Liver (tissue), 9 donors: Measurements from ENCODE around the gene GLMN. TPM values are rescaled to one million over a fixed set of nuclear protein-coding genes. Genes with fewer than 3 reads are reported as not detected.

ENCODE experiments used
- DNase-seq: peaks from one replicate; pipeline ENCODE4 v3.0.0-alpha.2; 2017; ENCODE audit warnings: low spot score
- H3K27ac ChIP-seq, 2 donors: one replicate each; pipeline ENCODE4 v1.7.0; 2013; ENCODE audit warnings: inconsistent platforms in 2 of 2, low read length in 2 of 2, control low read depth in 1 of 2, low read depth in 1 of 2, mild to moderate bottlenecking in 1 of 2
- H3K27me3 ChIP-seq, 4 donors: one replicate each; pipeline versions ENCODE4 v1.6.1 to v1.7.0; 2013; ENCODE audit warnings: low read length in 3 of 4, inconsistent platforms in 1 of 4, mild to moderate bottlenecking in 1 of 4, moderate library complexity in 1 of 4; ENCODE audit not compliant: control insufficient read depth in 4 of 4, insufficient read depth in 4 of 4
- H3K36me3 ChIP-seq, 4 donors: one replicate each; pipeline versions ENCODE4 v1.6.1 to v1.7.0; 2013; ENCODE audit warnings: low read length in 3 of 4, mild to moderate bottlenecking in 3 of 4, low read depth in 1 of 4, moderate library complexity in 1 of 4; ENCODE audit not compliant: control insufficient read depth in 4 of 4, insufficient read depth in 3 of 4
- H3K4me1 ChIP-seq, 4 donors: one replicate each; pipeline versions ENCODE4 v1.6.1 to v1.7.0; 2013; ENCODE audit warnings: low read length in 3 of 4, mild to moderate bottlenecking in 3 of 4, moderate library complexity in 1 of 4; ENCODE audit not compliant: control insufficient read depth in 4 of 4, insufficient read depth in 4 of 4
- H3K4me3 ChIP-seq, 3 donors: one replicate each; pipeline versions ENCODE4 v1.6.1 to v1.7.0; 2013; ENCODE audit warnings: low read length in 3 of 3, control low read depth in 1 of 3, low read depth in 1 of 3, mild to moderate bottlenecking in 1 of 3
- H3K9ac ChIP-seq, 2 donors: one replicate each; pipeline ENCODE4 v1.7.0; 2013; ENCODE audit warnings: low read length in 2 of 2, mild to moderate bottlenecking in 2 of 2, moderate library complexity in 2 of 2, control low read depth in 1 of 2, low read depth in 1 of 2
- H3K9me3 ChIP-seq, 4 donors: one replicate each; pipeline versions ENCODE4 v1.6.1 to v1.7.0; 2013; ENCODE audit warnings: low read length in 3 of 4; ENCODE audit not compliant: control insufficient read depth in 4 of 4
- ATF3 ChIP-seq: IDR thresholded peaks from 2 replicates; pipeline ENCODE4 v1.6.1; 2016; ENCODE audit warnings: antibody characterized with exemption
- CTCF ChIP-seq: fragments of 150-350 bp; IDR thresholded peaks from 2 replicates; pipeline ENCODE4 v1.5.1; 2017; ENCODE audit warnings: improper control_type of control experiment, low read depth, low read length; ENCODE audit not compliant: missing input control
- EGR1 ChIP-seq, 2 donors: IDR thresholded peaks; 2 replicates each; pipeline ENCODE4 v1.6.1; 2016 to 2018; ENCODE audit warnings: antibody characterized with exemption in 2 of 2, low read depth in 2 of 2
- FOXA1 ChIP-seq: IDR thresholded peaks from 2 replicates; pipeline ENCODE4 v1.6.1; 2016; ENCODE audit warnings: antibody characterized with exemption
- GABPA ChIP-seq, 2 donors: IDR thresholded peaks in 1 of 2; conservative IDR thresholded peaks in 1 of 2; 2 replicates each; pipeline ENCODE4 v1.6.1; 2016; ENCODE audit warnings: antibody characterized with exemption in 2 of 2, mild to moderate bottlenecking in 1 of 2, moderate library complexity in 1 of 2
- HNF4A ChIP-seq, 2 donors: conservative IDR thresholded peaks; 2 replicates each; pipeline ENCODE4 v1.6.1; 2016; ENCODE audit warnings: antibody characterized with exemption in 2 of 2, mild to moderate bottlenecking in 2 of 2
- HNF4G ChIP-seq: IDR thresholded peaks from 2 replicates; pipeline ENCODE4 v1.6.1; 2016; ENCODE audit warnings: antibody characterized with exemption
- JUND ChIP-seq, 2 donors: IDR thresholded peaks; 2 replicates each; pipeline ENCODE4 v1.6.1; 2016; ENCODE audit warnings: antibody characterized with exemption in 2 of 2
- MAX ChIP-seq: IDR thresholded peaks from 2 replicates; pipeline ENCODE4 v1.6.1; 2016; ENCODE audit warnings: antibody characterized with exemption
- NR2F2 ChIP-seq: IDR thresholded peaks from 2 replicates; pipeline ENCODE4 v1.6.1; 2016; ENCODE audit warnings: antibody characterized with exemption
- RAD21 ChIP-seq, 2 donors: IDR thresholded peaks; 2 replicates each; pipeline ENCODE4 v1.6.1; 2016; ENCODE audit warnings: antibody characterized with exemption in 2 of 2, mild to moderate bottlenecking in 2 of 2
- REST ChIP-seq: IDR thresholded peaks from 2 replicates; pipeline ENCODE4 v1.6.1; 2016; ENCODE audit warnings: antibody characterized with exemption, mild to moderate bottlenecking
- RXRA ChIP-seq, 2 donors: IDR thresholded peaks; 2 replicates each; pipeline ENCODE4 v1.6.1; 2017 to 2018; ENCODE audit warnings: antibody characterized with exemption in 2 of 2, mild to moderate bottlenecking in 1 of 2
- SP1 ChIP-seq: IDR thresholded peaks from 2 replicates; pipeline ENCODE4 v1.6.1; 2018; ENCODE audit warnings: antibody characterized with exemption, mild to moderate bottlenecking
- TAF1 ChIP-seq: conservative IDR thresholded peaks from 2 replicates; pipeline ENCODE4 v1.6.1; 2016; ENCODE audit warnings: antibody characterized with exemption, mild to moderate bottlenecking
- YY1 ChIP-seq: IDR thresholded peaks from 2 replicates; pipeline ENCODE4 v1.6.1; 2016; ENCODE audit warnings: antibody characterized with exemption, mild to moderate bottlenecking
- ZBTB33 ChIP-seq: IDR thresholded peaks from 2 replicates; pipeline ENCODE4 v1.6.1; 2016; ENCODE audit warnings: antibody characterized with exemption
- WGBS: extraction: QIAGEN DNeasy Blood & Tissue Kit; methylation state at CpG from one replicate; pipeline ENCODE4 v1.1.7; 2013; 5-methylcytosine and 5-hydroxymethylcytosine counted together
- polyA plus RNA-seq, 2 donors: library from polyadenylated mRNA; stranded (reverse) in 1 of 2; unstranded in 1 of 2; fragments of 200-250 nt in 1 of 2; fragments of >200 nt in 1 of 2; fragmentation: Nextera tagmentation in 1 of 2; extraction: Ambion mirVana in 1 of 2; gene quantifications; one replicate each; pipeline versions ENCODE4 v1.2.1 to v1.2.3, GENCODE V29; 2013 to 2015
- total RNA-seq, 2 donors: library from RNA; depleted of rRNA; stranded (reverse); fragments of >200 nt; gene quantifications; one replicate each; pipeline ENCODE4 v1.2.3, GENCODE V29; 2014
- donor health status: healthy.
- donor health status: healthy.
- donor health status: healthy.
- donor health status: healthy.
- donor health status: healthy.

The GLMN gene
- total and polyA plus RNA-seq, 4 donors, result 1.1 to 3.7 (median 3.2) TPM

- Histone ChIP-seq H3K4me1 (no peaks in the 10 kb centered on the region), H3K27ac (no peak overlapping the region), H3K27me3 (no peaks in the 10 kb centered on the region), H3K36me3 (peaks cover 4 to 16% (median 6%) of the 10 kb centered on the region in 4 donors), H3K4me3 (no peak overlapping the region), H3K9ac (no peak overlapping the region), H3K9me3 (no peaks in the 10 kb centered on the region)
- no peak for TF ChIP-seq ZBTB33
- no peak for TF ChIP-seq NR2F2
- no peak for TF ChIP-seq RXRA (IDR thresholded peaks at IDR 0.05)
- TF ChIP-seq EGR1 (IDR thresholded peaks at IDR 0.05; ENCODE audit: low read depth in 2 of 2), result no peak
- no peak for TF ChIP-seq HNF4G
- no peak for TF ChIP-seq RAD21 (IDR thresholded peaks at IDR 0.05)
- no peak for TF ChIP-seq GABPA (IDR thresholded peaks at IDR 0.05 in 1 of 2, conservative IDR thresholded peaks at IDR 0.05 in 1 of 2)
- 92% methylated on average over 4 of the region's 4 CpGs for WGBS
- DNase-seq, result no peak
Measured at GRCh38 chr1:92307980-92308379, 9.2 kb upstream of the GLMN start.

GRCh38 chr1:92306020-92306419 is 7.2 kb upstream of the GLMN start:
- TF ChIP-seq EGR1 (IDR thresholded peaks at IDR 0.05; ENCODE audit: low read depth in 2 of 2), result no peak
- TF ChIP-seq RXRA (IDR thresholded peaks at IDR 0.05), result no peak
- TF ChIP-seq YY1, result no peak
- no peak for TF ChIP-seq NR2F2
- TF ChIP-seq MAX, result no peak
- TF ChIP-seq GABPA (IDR thresholded peaks at IDR 0.05 in 1 of 2, conservative IDR thresholded peaks at IDR 0.05 in 1 of 2), result no peak
- no peak for TF ChIP-seq ATF3
- no peak for TF ChIP-seq FOXA1
- no peak for TF ChIP-seq TAF1
- Histone ChIP-seq H3K9ac (no peak overlapping the region), H3K27me3 (no peaks in the 10 kb centered on the region), H3K9me3 (no peaks in the 10 kb centered on the region), H3K4me1 (no peaks in the 10 kb centered on the region), H3K4me3 (no peak overlapping the region), H3K36me3 (peaks cover 4 to 16% (median 6%) of the 10 kb centered on the region in 4 donors), H3K27ac (no peak overlapping the region)
- DNase-seq, result no peak

- H3K9ac ChIP-seq, result no peak overlapping the region
- H3K27ac ChIP-seq, result no peak overlapping the region
- no peaks in the 10 kb centered on the region for H3K27me3 ChIP-seq
- DNase-seq, result no peak
- peaks cover 0 to 11% (median 3%) of the 10 kb centered on the region in 4 donors for H3K36me3 ChIP-seq
- H3K9me3 ChIP-seq, result no peaks in the 10 kb centered on the region
- TF ChIP-seq ATF3 (no peak), FOXA1 (no peak), RXRA (IDR thresholded peaks at IDR 0.05) (no peak), REST (no peak), RAD21 (IDR thresholded peaks at IDR 0.05) (no peak), HNF4A (conservative IDR thresholded peaks at IDR 0.05) (no peak), CTCF (no peak), NR2F2 (no peak), GABPA (IDR thresholded peaks at IDR 0.05 in 1 of 2, conservative IDR thresholded peaks at IDR 0.05 in 1 of 2) (no peak), ZBTB33 (no peak), SP1 (no peak), JUND (IDR thresholded peaks at IDR 0.05) (no peak)
- WGBS, result 95% methylated on average over 5 of the region's 5 CpGs
- peaks cover 3 to 9% (median 4%) of the 10 kb centered on the region in 4 donors for H3K4me1 ChIP-seq
- H3K4me3 ChIP-seq, result no peak overlapping the region
Measured at GRCh38 chr1:92301021-92301420, 2.2 kb upstream of the GLMN start.
